ENCODE measurements around the gene PLEKHG5. TPM values are rescaled to one million over a fixed set of nuclear protein-coding genes. Genes with fewer than 3 reads are reported as not detected.
A peak's percentile ranks its signal among the peaks of the same experiment; 100 is the strongest.

The PLEKHG5 gene
- total RNA-seq, 4 donors from 2014 or later, result 5.8 to 18.1 (median 12.0) TPM

DNA sequence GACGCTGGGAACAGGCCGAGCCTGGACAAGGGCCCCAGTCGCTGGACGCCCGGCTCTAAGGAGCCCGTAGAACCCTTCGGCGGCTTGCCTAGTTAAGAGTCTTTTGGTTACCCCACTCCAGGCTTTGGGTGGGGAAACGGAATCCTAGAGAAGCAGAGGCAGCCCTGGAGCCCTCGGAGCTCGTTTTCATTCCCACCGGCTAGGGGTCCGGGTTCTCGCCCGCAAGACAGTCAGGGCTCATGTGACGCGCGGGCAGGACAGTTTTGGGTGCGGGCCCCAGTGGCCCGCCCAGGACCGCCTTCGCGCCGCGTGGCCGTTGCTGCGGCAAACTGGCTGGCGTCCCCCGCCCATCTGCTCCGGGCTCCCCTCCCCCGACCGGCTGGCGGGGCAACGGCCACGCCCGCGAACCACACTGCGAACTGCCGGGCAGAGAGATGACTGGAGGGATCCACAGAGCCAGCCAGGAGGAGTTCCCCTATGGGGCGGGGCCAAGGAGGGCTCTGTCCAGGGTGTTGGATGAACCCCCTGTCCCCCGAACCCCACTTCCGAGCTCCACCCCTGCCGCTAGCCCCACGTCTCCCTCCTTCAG lies 70.9 kb downstream of the PLEKHG5 start:
- H3K4me1 ChIP-seq, result peaks cover 46 to 57% (median 52%) of the 10 kb centered on the region in 4 donors
- no peak overlapping the region for H3K27ac ChIP-seq (replicated peaks in 1 of 4)
- no peak for DNase-seq (ENCODE audit: extremely low spot score)
- H3K4me3 ChIP-seq, result peak overlapping the region in 3 of 4 donors; percentile 50 to 58 (median 50)
- H3K9me3 ChIP-seq, result no peaks in the 10 kb centered on the region
- H3K27me3 ChIP-seq, result peaks cover 7 to 100% (median 66%) of the 10 kb centered on the region in 4 donors
- intact Hi-C loops (cut with DNase I), result no loop called here
- 16% methylated on average over 25 of the region's 44 CpGs for WGBS
- H3K36me3 ChIP-seq, result no peaks in the 10 kb centered on the region
- TF ChIP-seq EP300 (IDR thresholded peaks at IDR 0.05) (no peak), POLR2AphosphoS5 (IDR thresholded peaks at IDR 0.05) (no peak), POLR2A (IDR thresholded peaks at IDR 0.05; ENCODE audit: low read depth) (no peak)
- TF ChIP-seq, protein P1, sequence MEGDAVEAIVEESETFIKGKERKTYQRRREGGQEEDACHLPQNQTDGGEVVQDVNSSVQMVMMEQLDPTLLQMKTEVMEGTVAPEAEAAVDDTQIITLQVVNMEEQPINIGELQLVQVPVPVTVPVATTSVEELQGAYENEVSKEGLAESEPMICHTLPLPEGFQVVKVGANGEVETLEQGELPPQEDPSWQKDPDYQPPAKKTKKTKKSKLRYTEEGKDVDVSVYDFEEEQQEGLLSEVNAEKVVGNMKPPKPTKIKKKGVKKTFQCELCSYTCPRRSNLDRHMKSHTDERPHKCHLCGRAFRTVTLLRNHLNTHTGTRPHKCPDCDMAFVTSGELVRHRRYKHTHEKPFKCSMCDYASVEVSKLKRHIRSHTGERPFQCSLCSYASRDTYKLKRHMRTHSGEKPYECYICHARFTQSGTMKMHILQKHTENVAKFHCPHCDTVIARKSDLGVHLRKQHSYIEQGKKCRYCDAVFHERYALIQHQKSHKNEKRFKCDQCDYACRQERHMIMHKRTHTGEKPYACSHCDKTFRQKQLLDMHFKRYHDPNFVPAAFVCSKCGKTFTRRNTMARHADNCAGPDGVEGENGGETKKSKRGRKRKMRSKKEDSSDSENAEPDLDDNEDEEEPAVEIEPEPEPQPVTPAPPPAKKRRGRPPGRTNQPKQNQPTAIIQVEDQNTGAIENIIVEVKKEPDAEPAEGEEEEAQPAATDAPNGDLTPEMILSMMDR (IDR thresholded peaks at IDR 0.05), result no peak

DNA sequence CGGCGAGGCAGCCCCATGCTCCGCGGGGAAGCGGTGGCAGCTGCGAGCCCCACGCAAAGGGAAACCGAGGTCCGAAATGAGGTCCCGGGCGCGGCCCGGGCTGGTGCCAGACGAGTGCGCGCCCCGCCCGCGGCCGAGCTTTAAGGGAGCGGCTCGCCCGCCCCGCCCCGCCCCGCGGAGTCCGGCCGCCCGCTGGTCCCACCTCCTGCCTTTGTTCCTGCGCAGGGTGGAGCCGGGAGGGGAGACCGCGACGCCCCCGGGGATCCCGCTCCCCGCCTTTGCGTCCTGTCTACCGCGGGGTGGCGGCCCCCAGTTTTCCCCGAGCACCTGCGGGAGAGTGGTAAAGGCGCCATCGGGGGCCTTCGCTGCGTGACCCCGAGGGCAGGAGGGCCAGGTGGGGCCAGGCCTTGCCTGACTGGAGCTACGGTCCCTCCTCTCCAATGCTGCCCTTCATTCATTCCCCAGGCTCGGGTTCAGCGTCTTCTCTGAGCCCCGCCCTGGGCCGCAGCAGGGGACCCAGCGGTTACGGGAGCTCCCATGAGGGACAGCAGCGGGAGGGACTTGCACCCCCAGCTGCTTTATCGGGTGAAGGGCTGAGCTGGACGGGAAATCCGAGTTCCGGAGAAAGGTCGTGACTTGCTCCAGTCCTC lies 71.5 kb downstream of the PLEKHG5 start, which contains the start of gene HES2:
Gene HES2, minus strand, starts transcription at position 116 of the 650 bp plus-strand sequence. Its CDS starts 99 bp downstream, at position 17.
- intact Hi-C loops (cut with DNase I), result no loop called here
- H3K27me3 ChIP-seq, result peaks cover 7 to 100% (median 64%) of the 10 kb centered on the region in 4 donors

GRCh38 chr1:6419397-6419803 lies 72.1 kb downstream of the PLEKHG5 start:
- H3K9me3 ChIP-seq, result no peaks in the 10 kb centered on the region
- peaks cover 7 to 100% (median 61%) of the 10 kb centered on the region in 4 donors for H3K27me3 ChIP-seq
- WGBS, result no CpG with 5 or more reads among the region's 48 CpGs
- no peak for DNase-seq (ENCODE audit: extremely low spot score)
- no peak overlapping the region for H3K27ac ChIP-seq (replicated peaks in 1 of 4)
- peaks cover 39 to 46% (median 43%) of the 10 kb centered on the region in 4 donors for H3K4me1 ChIP-seq
- peak overlapping the region; percentile 43 to 58 (median 50) for H3K4me3 ChIP-seq
- no peaks in the 10 kb centered on the region for H3K36me3 ChIP-seq
- intact Hi-C loops (cut with DNase I), result no loop called here
- no peak for TF ChIP-seq POLR2AphosphoS5 (IDR thresholded peaks at IDR 0.05)
- TF ChIP-seq EP300 (IDR thresholded peaks at IDR 0.05), result no peak
- no peak for TF ChIP-seq POLR2A (IDR thresholded peaks at IDR 0.05; ENCODE audit: low read depth)
- TF ChIP-seq, protein P1 (IDR thresholded peaks at IDR 0.05), result no peak

More for the DNA sequence above, 71.5 kb downstream of the PLEKHG5 start, which contains the start of gene HES2:
- Histone ChIP-seq H3K9me3 (no peaks in the 10 kb centered on the region), H3K4me1 (peaks cover 42 to 51% (median 47%) of the 10 kb centered on the region in 4 donors), H3K27ac (replicated peaks in 1 of 4) (no peak within 1 kb of the TSS), H3K36me3 (no peaks in the 10 kb centered on the region), H3K4me3 (peak within 1 kb of the TSS; percentile 43 to 58 (median 50))
- WGBS, result 0% methylated on average over 9 of the region's 62 CpGs
- TF ChIP-seq, protein P1 (IDR thresholded peaks at IDR 0.05), result no peak
- no peak for TF ChIP-seq POLR2AphosphoS5 (IDR thresholded peaks at IDR 0.05)
- no peak for TF ChIP-seq EP300 (IDR thresholded peaks at IDR 0.05)
- no peak for TF ChIP-seq POLR2A (IDR thresholded peaks at IDR 0.05; ENCODE audit: low read depth)
- no peak for DNase-seq (ENCODE audit: extremely low spot score)

DNA sequence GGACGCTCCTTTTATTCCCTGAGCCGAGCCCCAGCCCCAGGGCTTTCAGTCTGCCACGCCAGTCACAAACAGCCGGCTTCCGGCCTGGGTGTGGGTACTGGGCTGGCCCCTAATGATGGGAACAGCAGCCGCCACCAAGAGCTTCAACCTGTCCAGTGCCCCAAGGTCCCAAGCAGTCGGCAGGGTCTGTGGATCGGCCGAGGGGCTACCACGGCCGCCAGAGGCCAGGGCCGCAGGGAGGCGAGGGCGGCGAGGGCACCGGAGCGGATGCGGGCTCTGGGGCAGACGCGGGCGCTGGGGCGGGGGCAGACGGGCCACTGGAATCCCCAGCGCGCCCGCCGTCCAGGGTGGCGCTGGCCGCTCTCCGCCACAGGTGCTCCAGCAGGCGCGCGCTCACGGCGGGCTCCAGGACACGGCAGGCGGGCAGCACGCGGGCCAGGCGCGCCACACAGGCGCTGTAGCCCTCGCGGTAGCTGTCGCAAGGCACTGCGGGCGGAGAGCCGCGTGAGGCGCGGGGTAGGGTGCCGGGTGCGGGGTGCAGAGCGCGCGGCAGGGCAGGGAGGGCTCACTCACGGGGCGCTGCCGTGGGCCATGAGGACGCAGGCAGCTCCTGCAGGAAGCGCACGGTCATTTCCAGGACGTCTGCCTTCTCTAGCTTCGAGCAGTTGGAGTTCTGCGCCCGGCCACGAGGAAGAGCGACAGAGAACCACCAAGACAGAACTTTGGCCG lies 72.6 kb downstream of the PLEKHG5 start:
- Histone ChIP-seq H3K27me3 (peaks cover 7 to 100% (median 58%) of the 10 kb centered on the region in 4 donors), H3K27ac (replicated peaks in 1 of 4) (no peak overlapping the region), H3K9me3 (no peaks in the 10 kb centered on the region), H3K4me3 (peak overlapping the region; percentile 43 to 58 (median 50)), H3K36me3 (no peaks in the 10 kb centered on the region), H3K4me1 (peaks cover 34 to 40% (median 38%) of the 10 kb centered on the region in 4 donors)
- intact Hi-C loops (cut with DNase I), result no loop called here
- whole genome bisulfite sequencing, result no CpG with 5 or more reads among the region's 69 CpGs
- no peak for DNase-seq (ENCODE audit: extremely low spot score)
- no peak for TF ChIP-seq POLR2A (IDR thresholded peaks at IDR 0.05; ENCODE audit: low read depth)
- no peak for TF ChIP-seq EP300 (IDR thresholded peaks at IDR 0.05)
- no peak for TF ChIP-seq POLR2AphosphoS5 (IDR thresholded peaks at IDR 0.05)
- TF ChIP-seq, protein P1 (IDR thresholded peaks at IDR 0.05), result no peak
